IMR-90 (cell line): ENCODE results near the gene ECPAS.

ENCODE experiments used
- BHLHE40 ChIP-seq: fragments of 150-350 bp; IDR thresholded peaks from 2 replicates; pipeline ENCODE4 v1.6.1; 2016; ENCODE audit warnings: mild to moderate bottlenecking, low read depth, low read length
- CTCF ChIP-seq: conservative IDR thresholded peaks from 2 replicates; pipeline ENCODE4 v1.5.1; 2012; ENCODE audit warnings: mild to moderate bottlenecking, low read depth, low read length, improper control_type of control experiment
- ELK1 ChIP-seq: fragments of 150-350 bp; IDR thresholded peaks from 2 replicates; pipeline ENCODE4 v1.6.1; 2016; ENCODE audit warnings: low read depth, mild to moderate bottlenecking, low read length, moderate library complexity, borderline replicate concordance
- POLR2A ChIP-seq: IDR thresholded peaks from 2 replicates; pipeline ENCODE4 v1.6.1; 2012; ENCODE audit warnings: mild to moderate bottlenecking, low read depth, low read length
- RAD21 ChIP-seq: IDR thresholded peaks from 2 replicates; pipeline ENCODE4 v1.6.1; 2012; ENCODE audit warnings: low read length, improper control_type of control experiment
- RFX5 ChIP-seq: IDR thresholded peaks from 2 replicates; pipeline ENCODE4 v1.8.0; 2012; ENCODE audit warnings: low read depth, mild to moderate bottlenecking, low read length, moderate library complexity
- SMC3 ChIP-seq: fragments of 150-350 bp; IDR thresholded peaks from 2 replicates; pipeline ENCODE4 v1.6.1; 2016; ENCODE audit warnings: low read depth, mild to moderate bottlenecking, antibody characterized with exemption, low read length, moderate library complexity

- no peak for TF ChIP-seq CTCF
- TF ChIP-seq RFX5: no peak
- no peak for TF ChIP-seq POLR2A
- TF ChIP-seq RAD21: no peak
- no peak for TF ChIP-seq ELK1
- no peak for TF ChIP-seq BHLHE40
- TF ChIP-seq SMC3: no peak
Observed at GRCh38 chr9:111413996-111414395, 70.2 kb downstream of the ECPAS start.
